Stimulated activated CD8-positive, alpha-beta memory T cell treated with anti-CD3 and anti-CD28 coated beads, Interleukin-4, amount 100 ng/mL, for 4 hours (primary cell): ENCODE results near the gene UBE2J1.
A peak's percentile ranks its signal among the peaks of the same experiment; 100 is the strongest.
"Not testable (repeated sequence)": the region's sequence is repeated elsewhere in the genome, so short reads cannot be mapped to it uniquely, and the experiment has no call there.

ENCODE experiments used
- DNase-seq, 2 donors: peaks; one replicate each; pipeline ENCODE4 v3.0.0-alpha.2; 2020; ENCODE audit warnings: low read depth in 2 of 2, low spot score in 1 of 2

UBE2J1 gene

GRCh38 chr6:89352278-89353117 is at the start of gene UBE2J1:
Gene UBE2J1 (minus strand): TSS chr6:89352722. CDS start chr6:89352569, 153 bp downstream.
- DNase-seq: peak; percentile 30 to 61

GRCh38 chr6:89400912-89401399 is 48.4 kb upstream of the UBE2J1 start:
- no peak for DNase-seq

GRCh38 chr6:89400050-89400449 is 47.5 kb upstream of the UBE2J1 start:
- no peak for DNase-seq

- no peak for DNase-seq
Observed at GRCh38 chr6:89398762-89399525, 46.4 kb upstream of the UBE2J1 start.

- DNase-seq: not testable (repeated sequence)
Observed at GRCh38 chr6:89397884-89398283, 45.4 kb upstream of the UBE2J1 start.

DNA sequence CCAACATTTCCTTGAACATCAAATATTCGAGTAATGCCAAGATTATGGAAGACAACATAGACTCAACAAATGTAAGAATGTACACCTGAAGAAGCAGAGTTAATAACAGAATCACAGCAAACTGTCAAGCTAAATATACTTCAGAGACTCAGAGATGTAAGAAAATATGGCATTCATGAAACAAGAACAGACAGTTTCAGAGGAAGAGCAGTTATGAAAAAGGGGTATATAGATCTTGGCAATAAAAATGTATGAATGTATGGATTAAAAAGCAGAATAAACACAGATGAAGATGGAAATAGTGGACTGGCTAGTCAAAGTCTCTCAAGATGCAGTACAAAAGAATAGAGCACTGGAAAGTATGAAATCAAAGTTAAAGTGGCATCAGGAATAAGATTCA is 41.1 kb upstream of the UBE2J1 start:
- no peak for DNase-seq

GRCh38 chr6:89392823-89393222 is 40.3 kb upstream of the UBE2J1 start:
- DNase-seq: no peak

DNA sequence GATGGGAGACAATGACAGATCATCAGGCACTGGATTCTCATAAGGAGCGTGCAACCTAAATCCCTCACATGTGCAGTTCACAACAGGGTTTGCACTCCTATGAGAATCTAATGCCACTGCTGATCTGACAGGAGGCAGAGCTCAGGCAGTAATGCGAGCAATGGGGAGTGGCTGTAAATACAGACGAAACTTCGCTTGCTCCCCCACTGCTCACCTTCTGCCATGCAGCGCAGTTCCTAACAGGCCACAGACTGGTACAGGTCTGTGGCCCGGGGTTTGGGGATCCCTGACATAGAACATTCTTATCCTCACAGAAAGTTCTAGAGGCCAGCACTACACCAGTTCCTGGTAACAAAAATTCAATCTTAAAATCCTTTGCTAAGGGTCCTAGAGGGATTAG is 36.3 kb upstream of the UBE2J1 start:
- no peak for DNase-seq

DNA sequence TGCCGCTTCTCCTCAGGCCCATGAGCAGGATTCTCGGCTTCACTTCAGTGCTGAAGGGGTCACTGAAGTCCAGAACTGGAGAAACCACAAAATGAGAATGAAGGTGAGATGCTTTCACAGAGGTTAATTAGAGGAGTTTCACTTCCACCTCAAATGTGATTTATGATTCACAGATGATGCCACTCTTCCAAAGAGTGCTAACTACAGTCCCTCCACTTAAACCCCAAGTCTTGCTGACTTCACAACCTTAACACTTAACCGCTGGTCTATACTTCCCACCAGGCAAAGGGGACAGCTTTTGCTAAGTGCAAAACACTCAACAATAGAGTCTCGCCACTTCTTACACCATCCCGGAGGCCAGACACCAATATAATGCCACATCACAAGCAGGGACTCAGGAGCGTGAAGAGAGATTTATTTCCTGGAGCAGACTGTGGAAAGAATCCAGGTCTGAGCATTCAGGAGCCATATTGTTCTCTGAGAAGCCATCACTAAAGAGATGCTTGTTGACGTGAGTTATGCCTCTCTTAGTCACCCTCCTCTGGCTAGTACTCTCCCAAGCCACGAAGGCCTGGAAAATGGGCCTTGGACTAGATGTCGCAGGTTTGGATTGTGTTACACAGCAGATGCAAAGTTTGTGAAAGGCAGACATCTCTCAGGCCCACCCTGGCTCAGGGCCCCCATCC is 35.1 kb upstream of the UBE2J1 start:
- DNase-seq: no peak

DNA sequence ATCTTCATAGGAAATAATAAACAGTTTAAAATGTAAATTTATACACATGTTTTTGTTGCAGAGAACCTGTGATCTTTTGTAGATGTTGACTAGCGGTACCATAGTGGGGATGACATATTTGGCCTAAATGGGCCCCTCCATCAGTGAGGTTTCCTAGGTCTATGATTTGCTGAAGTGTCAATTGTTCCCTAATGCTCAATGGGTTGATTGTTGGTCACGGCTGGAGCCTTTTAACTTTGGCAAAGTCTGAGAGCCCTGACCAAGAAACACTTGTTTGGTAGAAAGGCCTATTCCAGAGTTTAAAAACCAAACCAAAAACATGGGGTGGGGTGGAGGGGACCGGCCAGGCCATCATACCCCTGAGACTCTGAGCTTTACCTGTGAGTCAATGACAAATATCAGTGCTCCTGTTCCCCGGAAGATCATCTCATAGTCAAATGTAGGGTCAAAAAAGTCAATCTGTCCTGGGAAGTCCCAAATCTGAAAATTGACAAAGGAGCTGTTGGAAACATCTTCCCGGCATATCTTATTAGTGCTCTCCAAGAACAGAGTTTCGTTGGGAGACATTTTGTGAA is 34.5 kb upstream of the UBE2J1 start:
- DNase-seq: no peak

- DNase-seq: no peak
Observed at GRCh38 chr6:89385846-89386245, 33.3 kb upstream of the UBE2J1 start.

DNA sequence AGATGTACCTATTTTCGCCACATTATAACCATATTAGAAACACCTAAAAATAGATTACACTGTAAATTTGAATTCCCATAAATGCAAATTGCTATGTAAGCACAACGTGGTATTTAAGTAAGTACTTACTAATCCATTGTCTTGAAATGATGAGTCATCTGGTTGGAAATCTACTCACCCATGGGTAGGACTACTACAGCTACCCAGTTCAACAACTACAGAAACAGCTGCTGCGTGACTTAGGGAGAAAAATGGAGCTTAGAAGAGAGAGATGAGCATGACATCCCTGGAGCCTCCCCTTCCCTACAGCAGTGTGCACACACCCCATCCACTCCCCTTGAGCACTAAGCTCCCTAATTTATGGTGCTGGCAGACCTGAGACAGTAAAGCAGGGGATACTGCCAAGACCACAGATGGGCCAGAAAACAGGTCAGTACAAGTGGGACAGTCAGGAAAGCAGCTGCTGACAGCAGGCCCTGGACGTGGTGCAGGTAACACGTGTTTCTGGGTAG is 32.7 kb upstream of the UBE2J1 start:
- no peak for DNase-seq

- no peak for DNase-seq
Observed at GRCh38 chr6:89381031-89381430, 28.5 kb upstream of the UBE2J1 start.

GRCh38 chr6:89379281-89379680 is 26.8 kb upstream of the UBE2J1 start:
- DNase-seq: no peak

GRCh38 chr6:89378628-89379027 is 26.1 kb upstream of the UBE2J1 start:
- DNase-seq: no peak

DNA sequence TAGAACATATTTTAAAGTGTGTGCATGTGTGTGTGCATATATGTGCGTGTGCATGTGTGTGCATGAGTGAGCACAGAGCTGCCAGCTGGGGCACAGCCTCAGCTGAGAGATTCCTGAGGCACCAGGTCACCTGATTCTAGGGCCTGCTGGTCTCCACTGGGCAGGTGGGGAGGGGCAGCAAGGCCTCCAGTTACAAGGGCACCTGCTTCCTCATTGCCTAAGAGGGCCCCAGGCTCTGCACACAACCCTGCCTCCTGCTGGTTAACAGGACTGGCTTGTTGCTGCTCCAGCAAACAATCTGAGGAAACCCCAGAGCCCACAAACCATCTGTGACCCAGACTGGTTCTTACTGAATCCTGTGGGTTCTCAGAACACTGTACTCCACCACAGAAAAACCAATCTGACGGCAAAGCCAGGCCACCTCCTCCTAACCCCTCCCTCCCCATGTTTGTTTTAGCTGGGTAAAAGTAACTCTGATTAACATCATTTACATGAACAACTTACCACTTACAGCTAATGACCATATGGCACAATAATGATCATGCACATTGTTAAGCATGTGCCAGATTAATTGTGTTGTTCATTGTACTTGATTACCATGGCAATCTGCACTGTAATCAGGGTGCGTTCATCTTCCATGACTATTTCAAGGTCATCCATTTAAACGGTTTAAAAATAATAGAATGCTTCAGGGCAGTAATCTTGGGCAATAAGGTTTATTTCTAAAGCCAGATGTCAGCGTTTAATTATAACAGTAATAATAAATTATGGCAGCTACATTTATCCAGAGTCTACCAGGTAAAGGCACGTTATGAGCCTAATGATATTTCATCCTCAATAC is 23.1 kb upstream of the UBE2J1 start:
- peak; percentile 26 to 38 for DNase-seq

- DNase-seq: no peak
Observed at GRCh38 chr6:89372506-89372901, 20.0 kb upstream of the UBE2J1 start.

GRCh38 chr6:89371849-89372505 is 19.5 kb upstream of the UBE2J1 start:
- DNase-seq: peak; percentile 55 to 61

DNA sequence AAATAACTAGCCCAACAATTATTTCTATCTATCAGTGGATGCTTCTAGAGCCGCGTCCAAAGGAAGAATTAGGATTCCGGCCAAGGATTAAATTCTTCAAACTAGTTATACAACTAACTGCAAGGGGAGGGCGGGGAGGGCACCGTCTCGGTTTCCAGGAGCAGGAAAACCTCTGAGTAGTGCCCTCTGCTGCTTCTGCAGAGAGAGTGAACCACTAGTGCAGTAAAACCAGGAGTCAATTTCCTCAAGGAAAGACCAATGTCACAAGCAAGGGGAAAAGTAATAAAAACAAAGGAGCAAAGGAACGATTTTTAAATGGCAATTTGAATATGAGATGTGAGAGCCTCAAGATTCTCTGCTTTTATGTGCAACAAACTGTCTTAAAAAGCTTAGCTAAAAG is 16.5 kb upstream of the UBE2J1 start:
- DNase-seq: no peak

DNA sequence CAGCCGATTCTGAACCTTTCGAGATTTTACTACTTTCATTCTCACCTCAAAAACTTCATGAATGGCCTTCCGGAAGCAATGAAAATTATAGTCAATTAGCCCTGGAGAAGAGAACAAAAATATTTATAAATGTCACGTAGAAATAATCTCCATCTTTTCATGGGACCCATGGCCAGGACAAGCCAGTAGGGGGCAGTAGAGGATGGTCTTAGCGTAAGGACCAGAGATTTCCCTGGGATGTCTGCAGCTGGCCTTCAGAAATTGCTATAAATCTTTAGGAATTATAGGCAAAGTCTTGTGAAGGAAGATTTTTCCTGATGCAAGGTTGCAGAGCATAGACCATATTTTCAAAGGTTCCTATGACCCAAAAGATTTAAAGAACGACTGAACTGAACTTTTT is 15.6 kb upstream of the UBE2J1 start:
- DNase-seq: peak in 1 of 2 donors; percentile 41
